Measurements from ENCODE around the gene RPL7A.

Gene RPL7A

DNA sequence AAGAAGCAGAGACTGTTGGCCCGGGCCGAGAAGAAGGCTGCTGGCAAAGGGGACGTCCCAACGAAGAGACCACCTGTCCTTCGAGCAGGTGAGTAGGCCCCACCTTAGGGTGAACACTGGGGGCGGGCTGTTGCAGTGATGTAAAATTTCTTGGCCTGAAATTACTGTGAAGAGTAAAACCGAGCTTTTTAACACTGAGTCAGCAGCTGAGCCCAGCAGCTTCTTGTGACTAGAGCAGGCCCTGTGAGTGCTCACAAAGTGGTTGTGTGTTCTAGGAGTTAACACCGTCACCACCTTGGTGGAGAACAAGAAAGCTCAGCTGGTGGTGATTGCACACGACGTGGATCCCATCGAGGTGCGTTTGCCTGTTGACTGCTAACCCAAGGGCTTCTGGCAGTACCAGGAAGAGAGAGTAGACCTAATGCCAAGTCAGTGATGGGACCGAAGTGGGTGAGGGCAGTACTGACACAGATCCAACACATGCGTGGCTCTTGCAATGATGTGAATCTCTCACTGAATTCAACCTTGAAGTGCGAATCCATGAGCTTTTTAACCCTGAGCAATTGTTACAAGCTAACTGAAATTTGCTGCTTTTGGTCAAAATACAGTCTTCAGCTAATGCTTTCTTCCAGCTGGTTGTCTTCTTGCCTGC lies 2.1 kb downstream of the RPL7A start:
- peak overlapping the region; percentile 96 for H3K27ac ChIP-seq (replicated peaks)
- TF ChIP-seq POLR2AphosphoS5 (IDR thresholded peaks at IDR 0.05; ENCODE audit: low read depth) (peak; percentile 28; the same call in 1 of the 2 replicates), GABPA (IDR thresholded peaks at IDR 0.05; ENCODE audit: low read depth) (no peak)

DNA sequence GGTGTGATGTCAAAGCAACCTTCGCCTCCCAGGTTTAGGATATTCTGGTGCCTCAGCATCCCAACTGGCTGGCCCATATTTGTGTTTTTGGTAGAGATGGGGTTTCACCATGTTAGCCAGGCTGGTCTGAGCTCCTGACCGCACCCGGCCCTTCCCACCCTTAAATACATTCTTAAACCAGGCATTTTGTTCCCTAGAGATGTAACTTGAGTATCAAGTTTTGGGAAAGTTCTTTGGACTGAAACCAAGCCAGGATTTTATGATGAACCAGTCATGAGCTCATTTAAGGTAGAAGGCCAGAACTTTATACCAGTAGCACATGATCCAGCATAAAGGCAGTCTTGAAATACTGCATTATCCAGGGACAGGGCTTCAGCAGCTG lies 3.5 kb downstream of the RPL7A start:
- TF ChIP-seq, protein P1, sequence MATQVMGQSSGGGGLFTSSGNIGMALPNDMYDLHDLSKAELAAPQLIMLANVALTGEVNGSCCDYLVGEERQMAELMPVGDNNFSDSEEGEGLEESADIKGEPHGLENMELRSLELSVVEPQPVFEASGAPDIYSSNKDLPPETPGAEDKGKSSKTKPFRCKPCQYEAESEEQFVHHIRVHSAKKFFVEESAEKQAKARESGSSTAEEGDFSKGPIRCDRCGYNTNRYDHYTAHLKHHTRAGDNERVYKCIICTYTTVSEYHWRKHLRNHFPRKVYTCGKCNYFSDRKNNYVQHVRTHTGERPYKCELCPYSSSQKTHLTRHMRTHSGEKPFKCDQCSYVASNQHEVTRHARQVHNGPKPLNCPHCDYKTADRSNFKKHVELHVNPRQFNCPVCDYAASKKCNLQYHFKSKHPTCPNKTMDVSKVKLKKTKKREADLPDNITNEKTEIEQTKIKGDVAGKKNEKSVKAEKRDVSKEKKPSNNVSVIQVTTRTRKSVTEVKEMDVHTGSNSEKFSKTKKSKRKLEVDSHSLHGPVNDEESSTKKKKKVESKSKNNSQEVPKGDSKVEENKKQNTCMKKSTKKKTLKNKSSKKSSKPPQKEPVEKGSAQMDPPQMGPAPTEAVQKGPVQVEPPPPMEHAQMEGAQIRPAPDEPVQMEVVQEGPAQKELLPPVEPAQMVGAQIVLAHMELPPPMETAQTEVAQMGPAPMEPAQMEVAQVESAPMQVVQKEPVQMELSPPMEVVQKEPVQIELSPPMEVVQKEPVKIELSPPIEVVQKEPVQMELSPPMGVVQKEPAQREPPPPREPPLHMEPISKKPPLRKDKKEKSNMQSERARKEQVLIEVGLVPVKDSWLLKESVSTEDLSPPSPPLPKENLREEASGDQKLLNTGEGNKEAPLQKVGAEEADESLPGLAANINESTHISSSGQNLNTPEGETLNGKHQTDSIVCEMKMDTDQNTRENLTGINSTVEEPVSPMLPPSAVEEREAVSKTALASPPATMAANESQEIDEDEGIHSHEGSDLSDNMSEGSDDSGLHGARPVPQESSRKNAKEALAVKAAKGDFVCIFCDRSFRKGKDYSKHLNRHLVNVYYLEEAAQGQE (IDR thresholded peaks at IDR 0.05; ENCODE audit: insufficient replicate concordance, low read depth): no peak
- Histone ChIP-seq H3K27ac (replicated peaks) (no peak overlapping the region), H3K27me3 (ENCODE audit: insufficient read depth, poor library complexity, severe bottlenecking) (no peaks in the 10 kb centered on the region), H3K4me3 (replicated peaks; ENCODE audit: insufficient read depth, low read length) (no peak overlapping the region)
- no peak for DNase-seq (ENCODE audit: low read depth in 1 of 2, low spot score in 1 of 2)

More for the DNA sequence above, 2.1 kb downstream of the RPL7A start:
- Histone ChIP-seq H3K27me3 (ENCODE audit: insufficient read depth, poor library complexity, severe bottlenecking) (no peaks in the 10 kb centered on the region), H3K4me3 (replicated peaks; ENCODE audit: insufficient read depth, low read length) (no peak overlapping the region)
- no peak for DNase-seq (ENCODE audit: low read depth in 1 of 2, low spot score in 1 of 2)

DNA sequence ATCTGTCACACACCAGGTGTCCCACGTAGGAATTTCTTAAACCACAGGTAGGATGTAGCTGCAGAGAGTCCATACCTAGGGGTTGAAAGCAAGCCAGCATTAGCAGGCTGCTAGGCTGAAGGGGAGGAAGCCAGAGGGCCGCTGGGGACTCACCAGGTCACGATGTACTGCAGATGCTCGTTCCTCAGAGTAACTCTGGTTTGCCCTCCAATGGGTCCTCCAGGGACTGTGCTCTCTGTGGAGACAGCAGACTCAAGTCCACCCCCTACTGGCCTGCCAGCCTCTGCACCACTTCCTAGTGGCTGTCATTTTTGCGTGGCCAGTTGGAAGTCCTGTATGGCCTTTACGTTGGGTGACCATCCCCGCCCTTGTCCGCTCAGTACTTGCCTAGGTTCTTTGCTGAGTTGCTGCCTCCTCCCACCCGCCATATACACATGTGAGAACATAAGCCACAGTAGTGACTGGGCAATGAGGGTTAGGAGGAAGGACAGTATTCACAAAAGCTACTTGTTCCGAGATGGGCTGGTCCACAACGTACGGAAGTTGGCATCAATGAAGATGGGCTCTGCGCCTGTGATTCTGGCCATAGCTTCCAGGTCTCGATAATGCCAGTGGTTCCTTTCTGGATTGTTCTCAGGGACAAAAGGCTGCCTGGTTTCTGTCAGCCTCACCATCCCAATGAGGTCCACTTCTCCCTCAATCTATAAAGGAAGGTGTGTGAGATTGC lies 4.1 kb downstream of the RPL7A start:
- peak in 1 of 2 experiments; percentile 83 for DNase-seq (ENCODE audit: low read depth in 1 of 2, low spot score in 1 of 2)
- H3K27ac ChIP-seq (replicated peaks): no peak overlapping the region
- no peak for TF ChIP-seq SPI1 (IDR thresholded peaks at IDR 0.05; ENCODE audit: borderline replicate concordance, low read depth)
- TF ChIP-seq, protein P2, sequence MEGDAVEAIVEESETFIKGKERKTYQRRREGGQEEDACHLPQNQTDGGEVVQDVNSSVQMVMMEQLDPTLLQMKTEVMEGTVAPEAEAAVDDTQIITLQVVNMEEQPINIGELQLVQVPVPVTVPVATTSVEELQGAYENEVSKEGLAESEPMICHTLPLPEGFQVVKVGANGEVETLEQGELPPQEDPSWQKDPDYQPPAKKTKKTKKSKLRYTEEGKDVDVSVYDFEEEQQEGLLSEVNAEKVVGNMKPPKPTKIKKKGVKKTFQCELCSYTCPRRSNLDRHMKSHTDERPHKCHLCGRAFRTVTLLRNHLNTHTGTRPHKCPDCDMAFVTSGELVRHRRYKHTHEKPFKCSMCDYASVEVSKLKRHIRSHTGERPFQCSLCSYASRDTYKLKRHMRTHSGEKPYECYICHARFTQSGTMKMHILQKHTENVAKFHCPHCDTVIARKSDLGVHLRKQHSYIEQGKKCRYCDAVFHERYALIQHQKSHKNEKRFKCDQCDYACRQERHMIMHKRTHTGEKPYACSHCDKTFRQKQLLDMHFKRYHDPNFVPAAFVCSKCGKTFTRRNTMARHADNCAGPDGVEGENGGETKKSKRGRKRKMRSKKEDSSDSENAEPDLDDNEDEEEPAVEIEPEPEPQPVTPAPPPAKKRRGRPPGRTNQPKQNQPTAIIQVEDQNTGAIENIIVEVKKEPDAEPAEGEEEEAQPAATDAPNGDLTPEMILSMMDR (IDR thresholded peaks at IDR 0.05; ENCODE audit: insufficient read depth, low read length): peak; percentile 88
- peak; percentile 88 for TF ChIP-seq POLR2AphosphoS5 (IDR thresholded peaks at IDR 0.05; ENCODE audit: low read depth)
- TF ChIP-seq, protein P1 (IDR thresholded peaks at IDR 0.05; ENCODE audit: insufficient replicate concordance, low read depth): no peak
- TF ChIP-seq GABPA (IDR thresholded peaks at IDR 0.05; ENCODE audit: low read depth): no peak
- no peaks in the 10 kb centered on the region for H3K27me3 ChIP-seq (ENCODE audit: insufficient read depth, poor library complexity, severe bottlenecking)
- H3K4me3 ChIP-seq (replicated peaks; ENCODE audit: insufficient read depth, low read length): no peak overlapping the region

DNA sequence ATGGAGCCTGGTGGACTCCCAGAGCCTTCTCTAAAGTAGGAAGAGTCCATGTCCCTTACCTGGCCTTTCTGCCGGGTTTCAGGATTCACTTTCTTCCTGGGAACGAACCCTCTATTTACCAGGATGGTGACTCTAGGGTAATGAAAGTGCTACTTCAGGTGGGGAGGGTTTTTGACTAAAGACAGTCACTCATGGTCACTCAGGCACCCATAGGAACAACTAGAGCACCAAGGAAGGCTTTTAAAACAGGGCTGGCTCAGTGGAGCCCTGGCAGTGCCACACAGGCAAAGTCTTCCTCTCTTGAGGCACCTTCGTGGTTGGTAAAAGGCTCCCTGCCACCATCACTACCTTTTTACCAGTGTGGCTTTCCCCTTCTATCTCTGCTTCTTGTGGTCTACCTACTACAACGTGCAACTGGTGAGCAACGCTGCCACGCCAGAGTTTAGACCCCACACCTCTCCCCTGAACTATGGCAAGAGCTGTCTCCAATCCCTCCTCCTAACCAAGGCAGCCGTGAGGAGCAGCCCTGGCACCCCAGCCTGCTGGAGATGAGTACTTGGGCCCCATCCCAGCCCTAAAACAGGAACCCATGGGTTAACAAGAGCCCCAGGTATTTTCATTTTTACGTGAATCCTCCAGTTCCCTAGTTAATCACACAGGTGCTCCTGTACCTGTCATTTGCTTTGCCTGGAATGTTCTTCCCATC lies 4.8 kb downstream of the RPL7A start:
- no peak for DNase-seq (ENCODE audit: low read depth in 1 of 2, low spot score in 1 of 2)
- H3K4me3 ChIP-seq (replicated peaks; ENCODE audit: insufficient read depth, low read length): no peak overlapping the region
- H3K27ac ChIP-seq (replicated peaks): 0 out of 2 replicates have a peak overlapping the region, but pooled peaks have one; percentile 2
- TF ChIP-seq GABPA (IDR thresholded peaks at IDR 0.05; ENCODE audit: low read depth) (no peak), POLR2AphosphoS5 (IDR thresholded peaks at IDR 0.05; ENCODE audit: low read depth) (no peak), SPI1 (IDR thresholded peaks at IDR 0.05; ENCODE audit: borderline replicate concordance, low read depth) (no peak)
- TF ChIP-seq, protein P2 (IDR thresholded peaks at IDR 0.05; ENCODE audit: insufficient read depth, low read length): no peak
- TF ChIP-seq, protein P1 (IDR thresholded peaks at IDR 0.05; ENCODE audit: insufficient replicate concordance, low read depth): no peak
- no peaks in the 10 kb centered on the region for H3K27me3 ChIP-seq (ENCODE audit: insufficient read depth, poor library complexity, severe bottlenecking)
